WTC11 (cell line): Measurements from ENCODE around the gene CD22. TPM values are rescaled to one million over a fixed set of nuclear protein-coding genes. Genes with fewer than 3 reads are reported as not detected.

Experiments
- ATAC-seq: fragments of 200-7000 bp; cut with Tn5 transposase; 2 replicates; pipeline ENCODE4 v1.10.0; 2021; ENCODE audit warnings: mild to moderate bottlenecking, moderate library complexity
- CTCF ChIA-PET: fragments of 300-600 bp; sonication (Branson Sonifier 250); formaldehyde crosslinking; loops from one replicate; lab custom pipeline; 2021; ENCODE audit warnings: antibody characterized with exemption; lab: Charles Lee
- POLR2A ChIA-PET: fragments of 350-600 bp; sonication (Branson Sonifier 250); formaldehyde crosslinking; loops from one replicate; lab custom pipeline; 2021; ENCODE audit warnings: antibody characterized with exemption; lab: Charles Lee
- DNase-seq: peaks from one replicate; pipeline ENCODE4 v3.0.0; 2021; ENCODE audit warnings: low spot score
- H3K27ac Mint-ChIP-seq: 2 replicates; pipeline ENCODE4 v1.8.0; 2021; ENCODE audit warnings: mixed read lengths
- H3K27me3 Mint-ChIP-seq: 2 replicates; pipeline ENCODE4 v1.8.0; 2021; ENCODE audit warnings: low read depth, mild to moderate bottlenecking, moderate library complexity, mixed read lengths
- H3K36me3 Mint-ChIP-seq: 2 replicates; pipeline ENCODE4 v1.8.0; 2021; ENCODE audit warnings: mixed read lengths
- H3K4me1 Mint-ChIP-seq: 2 replicates; pipeline ENCODE4 v1.8.0; 2022; ENCODE audit warnings: mixed read lengths
- H3K4me3 Mint-ChIP-seq: 2 replicates; pipeline ENCODE4 v1.8.0; 2021; ENCODE audit warnings: mild to moderate bottlenecking, moderate library complexity, mixed read lengths
- H3K9me3 Mint-ChIP-seq: 2 replicates; pipeline ENCODE4 v1.8.0; 2021; ENCODE audit warnings: mixed read lengths
- FOXJ3 ChIP-seq: sonication (generic); formaldehyde crosslinking; IDR thresholded peaks from 2 replicates; pipeline ENCODE4 v1.9.0; 2021; ENCODE audit warnings: missing genetic modification reagents, mild to moderate bottlenecking, borderline replicate concordance
- GABPB1 ChIP-seq: sonication (generic); formaldehyde crosslinking; IDR thresholded peaks from 2 replicates; pipeline ENCODE4 v1.8.1; 2023; ENCODE audit warnings: mild to moderate bottlenecking, missing genetic modification reagents
- MXD4 ChIP-seq: fragments of 250-450 bp; sonication (Bioruptor Pico); IDR thresholded peaks from 2 replicates; pipeline ENCODE4 v1.8.0; 2021; ENCODE audit warnings: mild to moderate bottlenecking, moderate library complexity, borderline replicate concordance
- NFYB ChIP-seq: sonication (generic); formaldehyde crosslinking; conservative IDR thresholded peaks from 2 replicates; pipeline ENCODE4 v1.8.0; 2022; ENCODE audit warnings: low read depth, missing genetic modification reagents
- NR1H2 ChIP-seq: sonication (generic); formaldehyde crosslinking; IDR thresholded peaks from 2 replicates; pipeline ENCODE4 v1.9.0; 2021; ENCODE audit warnings: mild to moderate bottlenecking, moderate library complexity, missing genetic modification reagents
- PRRX2 ChIP-seq: fragments of 250-450 bp; sonication (Bioruptor Pico); IDR thresholded peaks from 2 replicates; pipeline ENCODE4 v1.8.0; 2021; ENCODE audit warnings: mild to moderate bottlenecking
- RORB ChIP-seq: fragments of 250-450 bp; sonication (Bioruptor Pico); IDR thresholded peaks from 2 replicates; pipeline ENCODE4 v1.9.0; 2021; ENCODE audit warnings: mild to moderate bottlenecking
- TCF7 ChIP-seq: sonication (generic); formaldehyde crosslinking; IDR thresholded peaks from 2 replicates; pipeline ENCODE4 v1.8.0; 2022; ENCODE audit warnings: mild to moderate bottlenecking, low read depth, missing genetic modification reagents, moderate library complexity
- ZNF121 ChIP-seq: sonication (generic); formaldehyde crosslinking; IDR thresholded peaks from 2 replicates; pipeline ENCODE4 v1.8.0; 2023; ENCODE audit warnings: missing genetic modification reagents
- ZNF138 ChIP-seq: sonication (generic); formaldehyde crosslinking; conservative IDR thresholded peaks from 2 replicates; pipeline ENCODE4 v1.8.1; 2022; ENCODE audit warnings: mild to moderate bottlenecking, moderate library complexity, missing genetic modification reagents
- ZNF219 ChIP-seq: sonication (generic); formaldehyde crosslinking; IDR thresholded peaks from 2 replicates; pipeline ENCODE4 v1.8.0; 2023; ENCODE audit warnings: missing genetic modification reagents, mild to moderate bottlenecking, borderline replicate concordance
- ZNF396 ChIP-seq: fragments of 250-450 bp; sonication (Bioruptor Pico); IDR thresholded peaks from 2 replicates; pipeline ENCODE4 v1.8.0; 2021; ENCODE audit warnings: mild to moderate bottlenecking, moderate library complexity, borderline replicate concordance
- total RNA-seq: library from RNA; stranded (reverse); gene quantifications from 3 replicates; pipeline ENCODE4 v1.2.3, GENCODE V29; 2021
- TF ChIP-seq, protein P1 (sequence below): fragments of 250-450 bp; sonication (Bioruptor Pico); IDR thresholded peaks from 2 replicates; pipeline ENCODE4 v1.9.0; 2021; ENCODE audit warnings: mild to moderate bottlenecking, borderline replicate concordance
- TF ChIP-seq, protein P2 (sequence below): sonication (generic); formaldehyde crosslinking; IDR thresholded peaks from 2 replicates; pipeline ENCODE4 v1.8.0; 2022; ENCODE audit warnings: mild to moderate bottlenecking, missing genetic modification reagents
- TF ChIP-seq, protein P3 (sequence below): sonication (generic); formaldehyde crosslinking; IDR thresholded peaks from 2 replicates; pipeline ENCODE4 v1.8.0; 2022; ENCODE audit warnings: mild to moderate bottlenecking, missing genetic modification reagents
- TF ChIP-seq, protein P4 (sequence below): sonication (generic); formaldehyde crosslinking; conservative IDR thresholded peaks from 2 replicates; pipeline ENCODE4 v1.8.1; 2023; ENCODE audit warnings: mild to moderate bottlenecking, low read depth, missing genetic modification reagents, moderate library complexity
- TF ChIP-seq, protein P5 (sequence below): sonication (generic); formaldehyde crosslinking; IDR thresholded peaks from 2 replicates; pipeline ENCODE4 v1.8.1; 2023; ENCODE audit warnings: mild to moderate bottlenecking, missing genetic modification reagents, moderate library complexity
- TF ChIP-seq, protein P6 (sequence below): sonication (generic); formaldehyde crosslinking; IDR thresholded peaks from 2 replicates; pipeline ENCODE4 v1.8.0; 2022; ENCODE audit warnings: mild to moderate bottlenecking, missing genetic modification reagents
- TF ChIP-seq, protein P7 (sequence below): sonication (generic); formaldehyde crosslinking; IDR thresholded peaks from 2 replicates; pipeline ENCODE4 v1.8.1; 2022; ENCODE audit warnings: low read depth, missing genetic modification reagents, borderline replicate concordance
- TF ChIP-seq, protein P8 (sequence below): sonication (generic); formaldehyde crosslinking; conservative IDR thresholded peaks from 2 replicates; pipeline ENCODE4 v1.8.1; 2022; ENCODE audit warnings: mild to moderate bottlenecking, missing genetic modification reagents

CD22 gene
- total RNA-seq, 1 experiment from 2014 or later: 0.28 TPM

DNA sequence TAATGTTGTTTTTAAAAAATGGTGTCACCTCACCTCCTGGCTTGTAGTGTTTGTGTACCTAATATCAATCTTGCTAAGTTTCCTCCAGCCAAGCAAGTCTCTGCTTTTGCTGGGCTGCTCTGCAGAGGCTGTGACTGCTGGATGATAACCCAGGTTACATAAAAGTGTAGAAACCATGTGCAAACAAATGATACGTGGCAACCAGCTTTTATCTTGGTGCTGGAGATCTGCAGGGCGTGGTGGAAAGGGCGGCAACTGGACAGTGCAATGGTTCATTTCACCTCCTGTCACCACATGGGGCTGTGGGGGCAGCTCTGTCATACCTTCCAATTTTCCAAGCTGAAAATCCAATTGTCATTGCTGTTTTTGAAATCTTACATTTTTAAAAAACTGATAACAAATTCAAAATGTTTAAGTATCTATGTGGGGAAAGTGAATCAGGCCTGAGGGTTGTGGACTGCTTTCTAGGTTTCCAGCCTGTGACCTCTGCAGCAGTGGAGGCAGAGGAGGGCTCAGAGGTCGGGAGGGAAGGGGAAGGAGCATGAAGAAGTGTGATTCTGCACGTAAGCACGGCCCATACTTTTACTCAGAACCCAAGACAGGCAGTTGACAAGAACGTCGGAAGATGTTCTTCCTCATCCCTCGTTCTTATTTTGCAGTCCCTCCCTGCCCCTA is 51.6 kb downstream of the CD22 start:
- Mint-ChIP-seq H3K27me3 (peaks cover 27% of the 10 kb centered on the region), H3K36me3 (peaks cover 13% of the 10 kb centered on the region), H3K4me3 (no peak overlapping the region), H3K4me1 (peaks cover 14% of the 10 kb centered on the region), H3K9me3 (peaks cover 45% of the 10 kb centered on the region), H3K27ac (no peak overlapping the region)
- DNase-seq: no peak
- no peak for ATAC-seq
- ChIA-PET POLR2A (no interaction called here), CTCF (interaction anchor here (1.0 kb wide), 1 partner anchor 27 kb away, joined by 3 read pairs; no protein-coding TSS in a partner anchor)
- TF ChIP-seq, protein P1, sequence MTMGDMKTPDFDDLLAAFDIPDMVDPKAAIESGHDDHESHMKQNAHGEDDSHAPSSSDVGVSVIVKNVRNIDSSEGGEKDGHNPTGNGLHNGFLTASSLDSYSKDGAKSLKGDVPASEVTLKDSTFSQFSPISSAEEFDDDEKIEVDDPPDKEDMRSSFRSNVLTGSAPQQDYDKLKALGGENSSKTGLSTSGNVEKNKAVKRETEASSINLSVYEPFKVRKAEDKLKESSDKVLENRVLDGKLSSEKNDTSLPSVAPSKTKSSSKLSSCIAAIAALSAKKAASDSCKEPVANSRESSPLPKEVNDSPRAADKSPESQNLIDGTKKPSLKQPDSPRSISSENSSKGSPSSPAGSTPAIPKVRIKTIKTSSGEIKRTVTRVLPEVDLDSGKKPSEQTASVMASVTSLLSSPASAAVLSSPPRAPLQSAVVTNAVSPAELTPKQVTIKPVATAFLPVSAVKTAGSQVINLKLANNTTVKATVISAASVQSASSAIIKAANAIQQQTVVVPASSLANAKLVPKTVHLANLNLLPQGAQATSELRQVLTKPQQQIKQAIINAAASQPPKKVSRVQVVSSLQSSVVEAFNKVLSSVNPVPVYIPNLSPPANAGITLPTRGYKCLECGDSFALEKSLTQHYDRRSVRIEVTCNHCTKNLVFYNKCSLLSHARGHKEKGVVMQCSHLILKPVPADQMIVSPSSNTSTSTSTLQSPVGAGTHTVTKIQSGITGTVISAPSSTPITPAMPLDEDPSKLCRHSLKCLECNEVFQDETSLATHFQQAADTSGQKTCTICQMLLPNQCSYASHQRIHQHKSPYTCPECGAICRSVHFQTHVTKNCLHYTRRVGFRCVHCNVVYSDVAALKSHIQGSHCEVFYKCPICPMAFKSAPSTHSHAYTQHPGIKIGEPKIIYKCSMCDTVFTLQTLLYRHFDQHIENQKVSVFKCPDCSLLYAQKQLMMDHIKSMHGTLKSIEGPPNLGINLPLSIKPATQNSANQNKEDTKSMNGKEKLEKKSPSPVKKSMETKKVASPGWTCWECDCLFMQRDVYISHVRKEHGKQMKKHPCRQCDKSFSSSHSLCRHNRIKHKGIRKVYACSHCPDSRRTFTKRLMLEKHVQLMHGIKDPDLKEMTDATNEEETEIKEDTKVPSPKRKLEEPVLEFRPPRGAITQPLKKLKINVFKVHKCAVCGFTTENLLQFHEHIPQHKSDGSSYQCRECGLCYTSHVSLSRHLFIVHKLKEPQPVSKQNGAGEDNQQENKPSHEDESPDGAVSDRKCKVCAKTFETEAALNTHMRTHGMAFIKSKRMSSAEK (CRISPR knock-in tag): no peak
- TF ChIP-seq GABPB1 (CRISPR knock-in tag): peak; percentile 33; the same call in 1 of the 2 replicates
- no peak for TF ChIP-seq RORB (CRISPR knock-in tag)

DNA sequence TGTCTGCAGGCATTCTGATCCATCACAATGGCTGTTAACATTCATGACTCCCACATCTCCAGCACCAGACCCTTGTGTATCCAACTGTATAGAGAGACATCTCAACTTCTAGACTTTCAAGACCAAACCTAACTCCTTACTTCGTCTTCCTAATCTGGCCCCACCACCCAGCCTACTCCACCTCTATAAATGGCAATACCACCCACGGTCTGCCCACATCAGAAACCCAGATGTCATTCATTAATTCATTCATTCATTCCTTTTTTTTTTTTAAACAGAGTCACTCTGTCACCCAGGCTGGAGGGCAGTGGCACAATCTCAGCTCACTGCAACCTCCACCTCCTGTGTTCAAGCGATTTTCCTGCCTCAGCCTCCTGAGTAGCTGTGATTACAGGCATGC is 52.3 kb downstream of the CD22 start:
- ChIA-PET POLR2A (no interaction called here), CTCF (interaction anchor here (1.0 kb wide), 1 partner anchor 28 kb away, joined by 3 read pairs; no protein-coding TSS in a partner anchor)
- Mint-ChIP-seq H3K27me3 (peaks cover 29% of the 10 kb centered on the region), H3K27ac (no peak overlapping the region), H3K4me1 (peaks cover 10% of the 10 kb centered on the region), H3K9me3 (peaks cover 42% of the 10 kb centered on the region), H3K4me3 (no peak overlapping the region), H3K36me3 (peaks cover 17% of the 10 kb centered on the region)
- ATAC-seq: no peak
- DNase-seq: no peak
- TF ChIP-seq MXD4 (CRISPR knock-in tag) (no peak), ZNF121 (no peak), RORB (CRISPR knock-in tag) (no peak), ZNF396 (CRISPR knock-in tag) (no peak), NR1H2 (CRISPR knock-in tag) (no peak), TCF7 (no peak), ZNF219 (CRISPR knock-in tag) (no peak), PRRX2 (CRISPR knock-in tag) (no peak), NFYB (CRISPR knock-in tag) (no peak), ZNF138 (CRISPR knock-in tag) (no peak), FOXJ3 (CRISPR knock-in tag) (no peak)
- TF ChIP-seq, protein P2, sequence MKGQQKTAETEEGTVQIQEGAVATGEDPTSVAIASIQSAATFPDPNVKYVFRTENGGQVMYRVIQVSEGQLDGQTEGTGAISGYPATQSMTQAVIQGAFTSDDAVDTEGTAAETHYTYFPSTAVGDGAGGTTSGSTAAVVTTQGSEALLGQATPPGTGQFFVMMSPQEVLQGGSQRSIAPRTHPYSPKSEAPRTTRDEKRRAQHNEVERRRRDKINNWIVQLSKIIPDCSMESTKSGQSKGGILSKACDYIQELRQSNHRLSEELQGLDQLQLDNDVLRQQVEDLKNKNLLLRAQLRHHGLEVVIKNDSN (CRISPR knock-in tag): no peak
- TF ChIP-seq, protein P3, sequence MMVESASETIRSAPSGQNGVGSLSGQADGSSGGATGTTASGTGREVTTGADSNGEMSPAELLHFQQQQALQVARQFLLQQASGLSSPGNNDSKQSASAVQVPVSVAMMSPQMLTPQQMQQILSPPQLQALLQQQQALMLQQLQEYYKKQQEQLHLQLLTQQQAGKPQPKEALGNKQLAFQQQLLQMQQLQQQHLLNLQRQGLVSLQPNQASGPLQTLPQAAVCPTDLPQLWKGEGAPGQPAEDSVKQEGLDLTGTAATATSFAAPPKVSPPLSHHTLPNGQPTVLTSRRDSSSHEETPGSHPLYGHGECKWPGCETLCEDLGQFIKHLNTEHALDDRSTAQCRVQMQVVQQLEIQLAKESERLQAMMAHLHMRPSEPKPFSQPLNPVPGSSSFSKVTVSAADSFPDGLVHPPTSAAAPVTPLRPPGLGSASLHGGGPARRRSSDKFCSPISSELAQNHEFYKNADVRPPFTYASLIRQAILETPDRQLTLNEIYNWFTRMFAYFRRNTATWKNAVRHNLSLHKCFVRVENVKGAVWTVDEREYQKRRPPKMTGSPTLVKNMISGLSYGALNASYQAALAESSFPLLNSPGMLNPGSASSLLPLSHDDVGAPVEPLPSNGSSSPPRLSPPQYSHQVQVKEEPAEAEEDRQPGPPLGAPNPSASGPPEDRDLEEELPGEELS (CRISPR knock-in tag): no peak
- TF ChIP-seq, protein P4, sequence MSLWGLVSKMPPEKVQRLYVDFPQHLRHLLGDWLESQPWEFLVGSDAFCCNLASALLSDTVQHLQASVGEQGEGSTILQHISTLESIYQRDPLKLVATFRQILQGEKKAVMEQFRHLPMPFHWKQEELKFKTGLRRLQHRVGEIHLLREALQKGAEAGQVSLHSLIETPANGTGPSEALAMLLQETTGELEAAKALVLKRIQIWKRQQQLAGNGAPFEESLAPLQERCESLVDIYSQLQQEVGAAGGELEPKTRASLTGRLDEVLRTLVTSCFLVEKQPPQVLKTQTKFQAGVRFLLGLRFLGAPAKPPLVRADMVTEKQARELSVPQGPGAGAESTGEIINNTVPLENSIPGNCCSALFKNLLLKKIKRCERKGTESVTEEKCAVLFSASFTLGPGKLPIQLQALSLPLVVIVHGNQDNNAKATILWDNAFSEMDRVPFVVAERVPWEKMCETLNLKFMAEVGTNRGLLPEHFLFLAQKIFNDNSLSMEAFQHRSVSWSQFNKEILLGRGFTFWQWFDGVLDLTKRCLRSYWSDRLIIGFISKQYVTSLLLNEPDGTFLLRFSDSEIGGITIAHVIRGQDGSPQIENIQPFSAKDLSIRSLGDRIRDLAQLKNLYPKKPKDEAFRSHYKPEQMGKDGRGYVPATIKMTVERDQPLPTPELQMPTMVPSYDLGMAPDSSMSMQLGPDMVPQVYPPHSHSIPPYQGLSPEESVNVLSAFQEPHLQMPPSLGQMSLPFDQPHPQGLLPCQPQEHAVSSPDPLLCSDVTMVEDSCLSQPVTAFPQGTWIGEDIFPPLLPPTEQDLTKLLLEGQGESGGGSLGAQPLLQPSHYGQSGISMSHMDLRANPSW (CRISPR knock-in tag): no peak
- TF ChIP-seq, protein P5, sequence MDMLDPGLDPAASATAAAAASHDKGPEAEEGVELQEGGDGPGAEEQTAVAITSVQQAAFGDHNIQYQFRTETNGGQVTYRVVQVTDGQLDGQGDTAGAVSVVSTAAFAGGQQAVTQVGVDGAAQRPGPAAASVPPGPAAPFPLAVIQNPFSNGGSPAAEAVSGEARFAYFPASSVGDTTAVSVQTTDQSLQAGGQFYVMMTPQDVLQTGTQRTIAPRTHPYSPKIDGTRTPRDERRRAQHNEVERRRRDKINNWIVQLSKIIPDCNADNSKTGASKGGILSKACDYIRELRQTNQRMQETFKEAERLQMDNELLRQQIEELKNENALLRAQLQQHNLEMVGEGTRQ (CRISPR knock-in tag): no peak
- TF ChIP-seq, protein P6, sequence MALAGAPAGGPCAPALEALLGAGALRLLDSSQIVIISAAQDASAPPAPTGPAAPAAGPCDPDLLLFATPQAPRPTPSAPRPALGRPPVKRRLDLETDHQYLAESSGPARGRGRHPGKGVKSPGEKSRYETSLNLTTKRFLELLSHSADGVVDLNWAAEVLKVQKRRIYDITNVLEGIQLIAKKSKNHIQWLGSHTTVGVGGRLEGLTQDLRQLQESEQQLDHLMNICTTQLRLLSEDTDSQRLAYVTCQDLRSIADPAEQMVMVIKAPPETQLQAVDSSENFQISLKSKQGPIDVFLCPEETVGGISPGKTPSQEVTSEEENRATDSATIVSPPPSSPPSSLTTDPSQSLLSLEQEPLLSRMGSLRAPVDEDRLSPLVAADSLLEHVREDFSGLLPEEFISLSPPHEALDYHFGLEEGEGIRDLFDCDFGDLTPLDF (CRISPR knock-in tag): no peak
- TF ChIP-seq, protein P7, sequence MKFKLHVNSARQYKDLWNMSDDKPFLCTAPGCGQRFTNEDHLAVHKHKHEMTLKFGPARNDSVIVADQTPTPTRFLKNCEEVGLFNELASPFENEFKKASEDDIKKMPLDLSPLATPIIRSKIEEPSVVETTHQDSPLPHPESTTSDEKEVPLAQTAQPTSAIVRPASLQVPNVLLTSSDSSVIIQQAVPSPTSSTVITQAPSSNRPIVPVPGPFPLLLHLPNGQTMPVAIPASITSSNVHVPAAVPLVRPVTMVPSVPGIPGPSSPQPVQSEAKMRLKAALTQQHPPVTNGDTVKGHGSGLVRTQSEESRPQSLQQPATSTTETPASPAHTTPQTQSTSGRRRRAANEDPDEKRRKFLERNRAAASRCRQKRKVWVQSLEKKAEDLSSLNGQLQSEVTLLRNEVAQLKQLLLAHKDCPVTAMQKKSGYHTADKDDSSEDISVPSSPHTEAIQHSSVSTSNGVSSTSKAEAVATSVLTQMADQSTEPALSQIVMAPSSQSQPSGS (CRISPR knock-in tag): no peak
- TF ChIP-seq, protein P8, sequence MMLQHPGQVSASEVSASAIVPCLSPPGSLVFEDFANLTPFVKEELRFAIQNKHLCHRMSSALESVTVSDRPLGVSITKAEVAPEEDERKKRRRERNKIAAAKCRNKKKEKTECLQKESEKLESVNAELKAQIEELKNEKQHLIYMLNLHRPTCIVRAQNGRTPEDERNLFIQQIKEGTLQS (CRISPR knock-in tag): no peak
